HEK293 (cell line): Measurements from ENCODE around the gene RASGRF2.

Source experiments
- CTCF ChIA-PET: fragments of 350-600 bp; formaldehyde crosslinking; extraction: SDS; loops from one replicate; lab custom pipeline; 2021; ENCODE audit warnings: antibody characterized with exemption; lab: Yijun Ruan, JAX
- POLR2A ChIA-PET: fragments of 300-600 bp; formaldehyde crosslinking; extraction: SDS; loops from one replicate; lab custom pipeline; 2020; ENCODE audit warnings: antibody characterized with exemption, inconsistent platforms; lab: Yijun Ruan, JAX
- H3K27ac ChIP-seq: fragments of 200-500 bp; sonication (Bioruptor generic); 2 replicates; pipeline ENCODE4 v1.5.1; 2014; ENCODE audit warnings: low read depth, low read length, control low read depth, inconsistent platforms; ENCODE audit errors: extremely low read depth
- H3K36me3 ChIP-seq, 2 experiments: fragments of 200-500 bp in 1 of 2; sonication (Bioruptor generic) in 1 of 2; 1 replicate in 1 of 2; 2 replicates in 1 of 2; pipeline ENCODE4 v1.5.1; 2014 to 2017; ENCODE audit warnings: inconsistent platforms in 2 of 2, low read length in 2 of 2; ENCODE audit not compliant: control insufficient read depth in 2 of 2, insufficient read depth in 1 of 2
- H3K4me1 ChIP-seq: fragments of 200-500 bp; sonication (Bioruptor generic); 2 replicates; pipeline ENCODE4 v1.5.1; 2014; ENCODE audit warnings: mild to moderate bottlenecking, low read length, inconsistent platforms; ENCODE audit not compliant: control insufficient read depth, insufficient read depth
- H3K4me3 ChIP-seq: 2 replicates; pipeline ENCODE4 v1.5.1; 2011; ENCODE audit warnings: low read depth, mild to moderate bottlenecking, control low read depth, low read length, moderate library complexity
- H3K9me3 ChIP-seq: fragments of 200-500 bp; sonication (Bioruptor generic); 2 replicates; pipeline ENCODE4 v1.5.1; 2014; ENCODE audit warnings: low read depth, low read length, inconsistent platforms; ENCODE audit not compliant: control insufficient read depth, insufficient read depth
- BCL11A ChIP-seq: fragments of 450-650 bp; formaldehyde crosslinking; IDR thresholded peaks from 2 replicates; pipeline ENCODE4 v1.5.1; 2016; ENCODE audit warnings: low read depth, missing biosample characterization, missing genetic modification characterization
- GLI4 ChIP-seq: fragments of 450-650 bp; formaldehyde crosslinking; IDR thresholded peaks from 2 replicates; pipeline ENCODE4 v1.5.1; 2016; ENCODE audit warnings: missing biosample characterization, missing genetic modification characterization
- HOXC10 ChIP-seq: sonication (generic); formaldehyde crosslinking; IDR thresholded peaks from 2 replicates; pipeline ENCODE4 v1.8.1; 2023; ENCODE audit warnings: mild to moderate bottlenecking, missing genetic modification reagents
- SCRT2 ChIP-seq: fragments of 450-650 bp; formaldehyde crosslinking; IDR thresholded peaks from 2 replicates; pipeline ENCODE4 v1.5.1; 2016; ENCODE audit warnings: missing biosample characterization, missing genetic modification characterization
- WT1 ChIP-seq: fragments of 450-650 bp; formaldehyde crosslinking; IDR thresholded peaks from 2 replicates; pipeline ENCODE4 v1.5.1; 2016; ENCODE audit warnings: missing biosample characterization, missing genetic modification characterization
- ZBTB20 ChIP-seq: fragments of 450-650 bp; formaldehyde crosslinking; IDR thresholded peaks from 2 replicates; pipeline ENCODE4 v1.5.1; 2016; ENCODE audit warnings: missing biosample characterization, missing genetic modification characterization
- ZBTB48 ChIP-seq: fragments of 450-650 bp; formaldehyde crosslinking; IDR thresholded peaks from 2 replicates; pipeline ENCODE4 v1.5.1; 2016; ENCODE audit warnings: missing biosample characterization, missing genetic modification characterization
- ZFP37 ChIP-seq: fragments of 450-650 bp; formaldehyde crosslinking; IDR thresholded peaks from 2 replicates; pipeline ENCODE4 v1.5.1; 2016; ENCODE audit warnings: missing biosample characterization, missing genetic modification characterization
- ZNF174 ChIP-seq: fragments of 450-650 bp; formaldehyde crosslinking; IDR thresholded peaks from 2 replicates; pipeline ENCODE4 v1.5.0; 2017; ENCODE audit warnings: missing biosample characterization, mild to moderate bottlenecking, missing genetic modification characterization
- ZNF2 ChIP-seq: fragments of 450-650 bp; formaldehyde crosslinking; IDR thresholded peaks from 2 replicates; pipeline ENCODE4 v1.5.1; 2016; ENCODE audit warnings: missing biosample characterization, missing genetic modification characterization
- ZNF248 ChIP-seq: fragments of 450-650 bp; formaldehyde crosslinking; IDR thresholded peaks from 2 replicates; pipeline ENCODE4 v1.5.1; 2017; ENCODE audit warnings: missing biosample characterization, missing genetic modification characterization
- ZNF302 ChIP-seq: fragments of 450-650 bp; formaldehyde crosslinking; IDR thresholded peaks from 2 replicates; pipeline ENCODE4 v1.5.1; 2016; ENCODE audit warnings: missing biosample characterization, missing genetic modification characterization, low read depth
- ZNF473 ChIP-seq: fragments of 450-650 bp; formaldehyde crosslinking; IDR thresholded peaks from 2 replicates; pipeline ENCODE4 v1.5.1; 2017; ENCODE audit warnings: missing biosample characterization, missing genetic modification characterization
- ZNF501 ChIP-seq: fragments of 450-650 bp; formaldehyde crosslinking; IDR thresholded peaks from 2 replicates; pipeline ENCODE4 v1.5.1; 2016; ENCODE audit warnings: missing biosample characterization, missing genetic modification characterization
- ZNF530 ChIP-seq: fragments of 450-650 bp; formaldehyde crosslinking; IDR thresholded peaks from 2 replicates; pipeline ENCODE4 v1.5.1; 2016; ENCODE audit warnings: low read depth, missing biosample characterization, missing genetic modification characterization
- ZNF544 ChIP-seq: fragments of 450-650 bp; formaldehyde crosslinking; IDR thresholded peaks from 2 replicates; pipeline ENCODE4 v1.5.0; 2017; ENCODE audit warnings: missing biosample characterization, missing genetic modification characterization
- ZNF660 ChIP-seq: fragments of 450-650 bp; IDR thresholded peaks from 2 replicates; pipeline ENCODE4 v1.5.1; 2018; ENCODE audit warnings: missing biosample characterization, mild to moderate bottlenecking, missing genetic modification characterization
- ZNF670 ChIP-seq: fragments of 450-650 bp; formaldehyde crosslinking; IDR thresholded peaks from 2 replicates; pipeline ENCODE4 v1.5.1; 2016; ENCODE audit warnings: missing biosample characterization, missing genetic modification characterization, low read depth
- ZNF76 ChIP-seq: fragments of 450-650 bp; formaldehyde crosslinking; IDR thresholded peaks from 2 replicates; pipeline ENCODE4; 2016; ENCODE audit warnings: low read depth, missing biosample characterization, missing genetic modification characterization, borderline replicate concordance
- ZNF830 ChIP-seq: fragments of 450-650 bp; IDR thresholded peaks from 2 replicates; pipeline ENCODE4 v1.5.0; 2018; ENCODE audit warnings: missing biosample characterization, missing genetic modification characterization, low read depth, mild to moderate bottlenecking, moderate library complexity
- TF ChIP-seq, protein P1 (sequence below): fragments of 450-650 bp; formaldehyde crosslinking; IDR thresholded peaks from 2 replicates; pipeline ENCODE4 v1.5.1; 2017; ENCODE audit warnings: missing biosample characterization, missing genetic modification characterization
- TF ChIP-seq, protein P2 (sequence below): fragments of 450-650 bp; formaldehyde crosslinking; IDR thresholded peaks from 2 replicates; pipeline ENCODE4 v1.5.1; 2016; ENCODE audit warnings: missing biosample characterization, missing genetic modification characterization
- TF ChIP-seq, protein P3 (sequence below): fragments of 450-650 bp; formaldehyde crosslinking; conservative IDR thresholded peaks from 2 replicates; pipeline ENCODE4 v1.5.1; 2016; ENCODE audit warnings: low read depth, missing biosample characterization, missing genetic modification characterization

RASGRF2 gene

DNA sequence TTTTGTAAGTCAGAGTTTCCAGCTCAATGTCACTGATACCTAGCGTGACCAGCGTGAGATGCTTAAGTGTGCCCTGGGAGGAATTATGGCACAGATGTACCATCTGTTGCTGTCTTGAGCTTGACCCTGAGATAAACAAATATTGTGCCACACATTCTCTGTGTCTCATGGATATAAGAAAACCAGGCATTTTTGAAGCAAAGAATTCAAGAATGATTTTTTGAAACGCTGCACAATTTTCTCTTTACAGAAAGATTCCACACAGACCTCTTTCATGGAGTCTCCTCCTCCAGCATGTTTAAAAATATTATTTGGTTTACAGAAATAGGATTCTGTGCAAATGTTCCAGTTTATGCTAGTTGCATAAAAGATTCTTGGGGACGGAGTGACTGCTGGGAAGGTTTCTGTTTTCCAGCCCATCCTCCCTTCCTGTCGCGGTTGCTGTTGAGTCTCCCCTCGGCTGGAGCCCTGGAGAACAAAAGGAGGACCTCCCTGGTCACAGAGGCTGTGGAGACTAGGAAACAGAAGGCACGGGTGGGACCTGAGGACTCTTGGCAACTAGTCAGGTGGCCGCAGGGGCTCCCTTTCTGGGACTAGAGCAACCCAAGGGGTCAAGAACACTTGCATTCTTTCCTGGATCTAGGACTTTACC, 120.8 kb downstream of the RASGRF2 start:
- H3K4me3 ChIP-seq = no peak overlapping the region
- ChIA-PET POLR2A (no interaction called here), CTCF (no interaction called here)
- no peaks in the 10 kb centered on the region for H3K4me1 ChIP-seq
- TF ChIP-seq SCRT2 (tag by site-specific recombination) = no peak
- no peak for TF ChIP-seq ZNF501
- TF ChIP-seq ZBTB20 (tag by site-specific recombination) = no peak
- TF ChIP-seq, protein P1, sequence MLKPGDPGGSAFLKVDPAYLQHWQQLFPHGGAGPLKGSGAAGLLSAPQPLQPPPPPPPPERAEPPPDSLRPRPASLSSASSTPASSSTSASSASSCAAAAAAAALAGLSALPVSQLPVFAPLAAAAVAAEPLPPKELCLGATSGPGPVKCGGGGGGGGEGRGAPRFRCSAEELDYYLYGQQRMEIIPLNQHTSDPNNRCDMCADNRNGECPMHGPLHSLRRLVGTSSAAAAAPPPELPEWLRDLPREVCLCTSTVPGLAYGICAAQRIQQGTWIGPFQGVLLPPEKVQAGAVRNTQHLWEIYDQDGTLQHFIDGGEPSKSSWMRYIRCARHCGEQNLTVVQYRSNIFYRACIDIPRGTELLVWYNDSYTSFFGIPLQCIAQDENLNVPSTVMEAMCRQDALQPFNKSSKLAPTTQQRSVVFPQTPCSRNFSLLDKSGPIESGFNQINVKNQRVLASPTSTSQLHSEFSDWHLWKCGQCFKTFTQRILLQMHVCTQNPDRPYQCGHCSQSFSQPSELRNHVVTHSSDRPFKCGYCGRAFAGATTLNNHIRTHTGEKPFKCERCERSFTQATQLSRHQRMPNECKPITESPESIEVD (tag by site-specific recombination) = no peak
- TF ChIP-seq, protein P2, sequence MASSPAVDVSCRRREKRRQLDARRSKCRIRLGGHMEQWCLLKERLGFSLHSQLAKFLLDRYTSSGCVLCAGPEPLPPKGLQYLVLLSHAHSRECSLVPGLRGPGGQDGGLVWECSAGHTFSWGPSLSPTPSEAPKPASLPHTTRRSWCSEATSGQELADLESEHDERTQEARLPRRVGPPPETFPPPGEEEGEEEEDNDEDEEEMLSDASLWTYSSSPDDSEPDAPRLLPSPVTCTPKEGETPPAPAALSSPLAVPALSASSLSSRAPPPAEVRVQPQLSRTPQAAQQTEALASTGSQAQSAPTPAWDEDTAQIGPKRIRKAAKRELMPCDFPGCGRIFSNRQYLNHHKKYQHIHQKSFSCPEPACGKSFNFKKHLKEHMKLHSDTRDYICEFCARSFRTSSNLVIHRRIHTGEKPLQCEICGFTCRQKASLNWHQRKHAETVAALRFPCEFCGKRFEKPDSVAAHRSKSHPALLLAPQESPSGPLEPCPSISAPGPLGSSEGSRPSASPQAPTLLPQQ (tag by site-specific recombination) = no peak
- TF ChIP-seq ZNF530 (tag by site-specific recombination) = no peak
- TF ChIP-seq WT1 (tag by site-specific recombination) = no peak
- TF ChIP-seq HOXC10 = no peak
- no peak for TF ChIP-seq ZNF248 (tag by site-specific recombination)
- TF ChIP-seq, protein P3, sequence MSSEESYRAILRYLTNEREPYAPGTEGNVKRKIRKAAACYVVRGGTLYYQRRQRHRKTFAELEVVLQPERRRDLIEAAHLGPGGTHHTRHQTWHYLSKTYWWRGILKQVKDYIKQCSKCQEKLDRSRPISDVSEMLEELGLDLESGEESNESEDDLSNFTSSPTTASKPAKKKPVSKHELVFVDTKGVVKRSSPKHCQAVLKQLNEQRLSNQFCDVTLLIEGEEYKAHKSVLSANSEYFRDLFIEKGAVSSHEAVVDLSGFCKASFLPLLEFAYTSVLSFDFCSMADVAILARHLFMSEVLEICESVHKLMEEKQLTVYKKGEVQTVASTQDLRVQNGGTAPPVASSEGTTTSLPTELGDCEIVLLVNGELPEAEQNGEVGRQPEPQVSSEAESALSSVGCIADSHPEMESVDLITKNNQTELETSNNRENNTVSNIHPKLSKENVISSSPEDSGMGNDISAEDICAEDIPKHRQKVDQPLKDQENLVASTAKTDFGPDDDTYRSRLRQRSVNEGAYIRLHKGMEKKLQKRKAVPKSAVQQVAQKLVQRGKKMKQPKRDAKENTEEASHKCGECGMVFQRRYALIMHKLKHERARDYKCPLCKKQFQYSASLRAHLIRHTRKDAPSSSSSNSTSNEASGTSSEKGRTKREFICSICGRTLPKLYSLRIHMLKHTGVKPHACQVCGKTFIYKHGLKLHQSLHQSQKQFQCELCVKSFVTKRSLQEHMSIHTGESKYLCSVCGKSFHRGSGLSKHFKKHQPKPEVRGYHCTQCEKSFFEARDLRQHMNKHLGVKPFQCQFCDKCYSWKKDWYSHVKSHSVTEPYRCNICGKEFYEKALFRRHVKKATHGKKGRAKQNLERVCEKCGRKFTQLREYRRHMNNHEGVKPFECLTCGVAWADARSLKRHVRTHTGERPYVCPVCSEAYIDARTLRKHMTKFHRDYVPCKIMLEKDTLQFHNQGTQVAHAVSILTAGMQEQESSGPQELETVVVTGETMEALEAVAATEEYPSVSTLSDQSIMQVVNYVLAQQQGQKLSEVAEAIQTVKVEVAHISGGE (tag by site-specific recombination) = no peak
- TF ChIP-seq ZFP37 (tag by site-specific recombination) = no peak
- H3K9me3 ChIP-seq = no peaks in the 10 kb centered on the region
- H3K27ac ChIP-seq = no peak overlapping the region
- peaks cover 0 to 7% of the 10 kb centered on the region in 2 experiments; a peak in 1 of 3 replicates for H3K36me3 ChIP-seq

DNA sequence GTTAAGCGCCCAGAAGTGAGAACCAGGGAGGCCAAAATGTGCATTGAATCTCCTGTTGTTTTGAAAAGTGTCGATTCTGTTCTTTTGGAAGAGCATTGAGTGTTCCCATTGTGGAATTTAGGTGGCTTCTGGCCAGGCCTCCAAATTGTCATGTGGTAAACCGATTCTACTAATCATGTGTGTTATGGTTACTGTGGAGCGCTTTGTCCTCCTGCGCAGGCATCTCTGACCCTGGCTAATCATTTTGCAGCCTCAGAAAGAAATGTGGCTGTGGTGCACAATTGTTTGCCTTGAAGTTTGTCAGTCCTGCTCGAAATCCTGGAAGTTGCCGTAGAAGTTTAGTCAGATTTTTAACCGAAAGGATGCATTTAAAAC, 121.3 kb downstream of the RASGRF2 start:
- Histone ChIP-seq H3K36me3 (peaks cover 0 to 7% of the 10 kb centered on the region in 2 experiments; a peak in 1 of 3 replicates), H3K4me1 (no peaks in the 10 kb centered on the region), H3K27ac (no peak overlapping the region), H3K9me3 (no peaks in the 10 kb centered on the region), H3K4me3 (no peak overlapping the region)
- TF ChIP-seq ZNF670 (tag by site-specific recombination) = no peak
- TF ChIP-seq GLI4 (tag by site-specific recombination) = no peak
- TF ChIP-seq ZNF473 (tag by site-specific recombination) = no peak
- TF ChIP-seq ZNF660 (tag by site-specific recombination) = no peak
- TF ChIP-seq ZNF2 (tag by site-specific recombination) = no peak
- no peak for TF ChIP-seq ZNF76 (tag by site-specific recombination)
- TF ChIP-seq ZNF174 (tag by site-specific recombination) = no peak
- no peak for TF ChIP-seq ZNF544 (tag by site-specific recombination)
- TF ChIP-seq ZBTB48 (tag by site-specific recombination) = no peak
- no peak for TF ChIP-seq ZNF830 (tag by site-specific recombination)
- no peak for TF ChIP-seq BCL11A
- TF ChIP-seq ZNF302 (tag by site-specific recombination) = no peak
- POLR2A ChIA-PET = no interaction called here
- CTCF ChIA-PET = no interaction called here
